Kidney glomerular epithelial cell (primary cell): ENCODE measurements around the gene AGRN.

Source experiments
- DNase-seq: peaks from one replicate; lab custom pipeline; 2025; lab: John Stamatoyannopoulos, UW

AGRN gene

GRCh38 chr1:1038694-1039093 lies 18.8 kb downstream of the AGRN start:
- DNase-seq, result no peak

DNA sequence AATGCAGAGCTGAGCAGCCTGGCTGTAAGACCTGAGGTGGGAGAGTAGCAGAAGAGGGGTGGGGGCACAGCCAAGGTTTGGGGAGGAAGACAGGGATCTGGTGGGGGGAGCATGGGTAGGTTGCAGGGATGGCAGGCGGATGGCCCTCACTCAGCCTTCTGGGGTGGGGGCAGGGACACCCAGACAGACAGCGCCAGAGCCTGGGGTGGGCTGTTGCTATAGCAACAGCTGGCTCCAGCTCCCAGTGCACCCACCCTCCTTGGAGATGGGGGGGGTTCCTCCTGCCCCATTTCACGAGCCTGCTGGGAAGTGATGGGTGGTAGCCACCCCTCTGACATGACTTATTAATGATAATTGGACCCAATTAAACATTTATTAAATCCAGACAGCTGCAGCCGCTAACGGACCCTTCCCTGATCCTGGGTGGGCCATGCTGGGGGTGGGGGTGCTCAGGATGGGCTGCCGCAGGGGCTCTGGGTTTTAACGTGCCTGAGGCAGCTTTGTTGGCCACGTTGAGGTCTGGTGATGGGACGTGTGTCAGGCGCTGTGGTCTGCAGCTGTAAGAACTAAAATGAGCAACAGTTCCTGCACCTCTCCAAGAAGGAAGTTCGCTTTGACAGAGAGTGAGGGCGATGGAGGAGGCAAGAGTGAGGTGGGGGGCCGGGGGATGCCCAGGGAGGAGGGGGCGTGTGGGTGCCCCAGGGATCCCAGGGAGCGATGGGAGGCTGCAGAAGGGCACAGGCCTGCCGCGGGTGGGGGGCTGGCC lies 19.4 kb downstream of the AGRN start:
- DNase-seq, result no peak

DNA sequence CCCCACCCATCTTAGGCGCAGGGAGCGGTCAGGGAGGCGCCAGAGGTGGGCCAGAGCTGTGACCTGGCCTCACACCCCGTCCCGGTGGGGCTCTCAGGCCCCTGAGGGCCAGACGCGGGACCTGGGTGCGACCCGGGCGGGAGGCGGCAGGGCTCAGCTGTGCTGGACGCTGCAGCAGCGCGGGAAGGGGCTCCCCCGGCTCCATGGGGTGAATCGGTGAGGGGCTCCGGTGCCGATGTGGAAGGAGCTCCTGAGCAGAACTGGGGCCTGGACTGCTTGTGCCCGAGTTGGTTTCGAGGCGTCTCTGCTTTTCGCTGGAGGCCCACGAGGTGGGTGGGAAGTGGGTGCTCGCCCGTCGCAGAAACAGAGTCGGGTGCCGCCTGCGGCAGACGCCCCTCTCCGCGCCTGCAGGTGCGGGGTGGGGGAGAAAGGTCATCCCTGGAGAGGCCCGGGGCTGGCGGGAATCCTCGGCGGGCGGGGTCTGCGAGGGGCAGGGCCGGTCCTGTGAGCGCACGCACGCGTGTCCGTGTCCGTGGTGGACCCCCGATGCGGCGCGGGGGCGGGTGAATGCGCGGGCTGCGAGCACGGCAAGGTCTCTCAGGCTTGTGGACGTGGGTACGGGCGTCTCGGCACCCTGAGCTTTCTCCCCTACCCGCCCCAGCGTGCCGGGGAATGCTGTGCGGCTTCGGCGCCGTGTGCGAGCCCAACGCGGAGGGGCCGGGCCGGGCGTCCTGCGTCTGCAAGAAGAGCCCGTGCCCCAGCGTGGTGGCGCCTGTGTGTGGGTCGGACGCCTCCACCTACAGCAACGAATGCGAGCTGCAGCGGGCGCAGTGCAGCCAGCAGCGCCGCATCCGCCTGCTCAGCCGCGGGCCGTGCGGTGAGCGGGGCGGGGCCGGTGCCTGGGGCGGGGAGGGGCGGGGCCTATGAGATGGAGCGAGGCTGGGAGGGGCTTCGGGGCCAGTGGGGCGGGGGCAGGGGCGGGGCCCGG lies 20.4 kb downstream of the AGRN start:
- DNase-seq, result peak; percentile 53

DNA sequence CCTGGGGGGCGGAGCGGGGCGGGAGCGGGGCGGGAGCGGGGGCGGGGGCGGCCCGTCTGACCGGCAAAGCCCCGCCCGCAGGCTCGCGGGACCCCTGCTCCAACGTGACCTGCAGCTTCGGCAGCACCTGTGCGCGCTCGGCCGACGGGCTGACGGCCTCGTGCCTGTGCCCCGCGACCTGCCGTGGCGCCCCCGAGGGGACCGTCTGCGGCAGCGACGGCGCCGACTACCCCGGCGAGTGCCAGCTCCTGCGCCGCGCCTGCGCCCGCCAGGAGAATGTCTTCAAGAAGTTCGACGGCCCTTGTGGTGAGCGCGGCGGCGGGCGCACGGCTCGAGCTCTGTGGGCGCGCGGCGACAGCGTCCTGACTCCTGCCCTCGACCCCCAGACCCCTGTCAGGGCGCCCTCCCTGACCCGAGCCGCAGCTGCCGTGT lies 21.2 kb downstream of the AGRN start:
- DNase-seq, result no peak

GRCh38 chr1:1041873-1042272 lies 22.0 kb downstream of the AGRN start:
- DNase-seq, result no peak

GRCh38 chr1:1042835-1043234 lies 22.9 kb downstream of the AGRN start:
- no peak for DNase-seq

- no peak for DNase-seq
These were observed 23.5 kb downstream of the AGRN start for GRCh38 chr1:1043411-1043810.

DNA sequence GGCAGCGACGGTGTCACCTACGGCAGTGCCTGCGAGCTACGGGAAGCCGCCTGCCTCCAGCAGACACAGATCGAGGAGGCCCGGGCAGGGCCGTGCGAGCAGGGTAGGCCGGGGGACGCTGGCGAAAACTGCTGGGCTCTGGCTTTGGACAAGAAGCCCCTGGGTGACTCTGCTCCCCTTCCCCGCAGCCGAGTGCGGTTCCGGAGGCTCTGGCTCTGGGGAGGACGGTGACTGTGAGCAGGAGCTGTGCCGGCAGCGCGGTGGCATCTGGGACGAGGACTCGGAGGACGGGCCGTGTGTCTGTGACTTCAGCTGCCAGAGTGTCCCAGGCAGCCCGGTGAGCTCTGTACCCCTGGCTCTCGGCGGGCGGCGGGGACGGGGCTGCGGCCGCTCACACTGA lies 24.0 kb downstream of the AGRN start:
- no peak for DNase-seq

- DNase-seq, result no peak
These were observed 24.6 kb downstream of the AGRN start for GRCh38 chr1:1044455-1045078.

GRCh38 chr1:1045129-1045528 lies 25.2 kb downstream of the AGRN start:
- no peak for DNase-seq

DNA sequence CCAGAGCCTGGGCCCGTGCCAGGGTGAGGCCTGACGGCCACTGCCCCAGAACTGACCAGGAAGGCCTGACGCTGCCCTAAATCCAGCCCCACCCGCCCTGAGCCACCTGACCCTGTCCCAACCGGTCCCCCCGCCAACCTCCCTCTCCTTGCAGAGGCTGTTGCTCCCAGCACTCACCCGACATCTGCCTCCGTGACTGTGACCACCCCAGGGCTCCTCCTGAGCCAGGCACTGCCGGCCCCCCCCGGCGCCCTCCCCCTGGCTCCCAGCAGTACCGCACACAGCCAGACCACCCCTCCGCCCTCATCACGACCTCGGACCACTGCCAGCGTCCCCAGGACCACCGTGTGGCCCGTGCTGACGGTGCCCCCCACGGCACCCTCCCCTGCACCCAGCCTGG lies 26.3 kb downstream of the AGRN start:
- DNase-seq, result no peak

- DNase-seq, result no peak
These were observed 26.8 kb downstream of the AGRN start for GRCh38 chr1:1046767-1047166.

DNA sequence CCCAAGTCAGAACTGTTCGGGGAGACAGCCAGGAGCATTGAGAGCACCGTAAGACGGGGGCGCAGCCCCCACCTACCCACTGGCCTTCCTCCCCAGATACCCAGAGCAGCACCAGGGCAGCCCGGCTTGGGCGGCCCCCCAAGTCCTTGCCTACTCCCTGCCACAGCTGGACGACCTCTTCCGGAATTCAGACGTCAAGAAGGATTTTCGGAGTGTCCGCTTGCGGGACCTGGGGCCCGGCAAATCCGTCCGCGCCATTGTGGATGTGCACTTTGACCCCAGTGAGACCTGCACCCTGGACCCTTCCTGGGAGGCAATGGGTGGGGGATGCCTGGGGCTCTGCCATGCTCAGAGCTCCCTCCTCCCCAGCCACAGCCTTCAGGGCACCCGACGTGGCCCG lies 27.5 kb downstream of the AGRN start:
- DNase-seq, result no peak

DNA sequence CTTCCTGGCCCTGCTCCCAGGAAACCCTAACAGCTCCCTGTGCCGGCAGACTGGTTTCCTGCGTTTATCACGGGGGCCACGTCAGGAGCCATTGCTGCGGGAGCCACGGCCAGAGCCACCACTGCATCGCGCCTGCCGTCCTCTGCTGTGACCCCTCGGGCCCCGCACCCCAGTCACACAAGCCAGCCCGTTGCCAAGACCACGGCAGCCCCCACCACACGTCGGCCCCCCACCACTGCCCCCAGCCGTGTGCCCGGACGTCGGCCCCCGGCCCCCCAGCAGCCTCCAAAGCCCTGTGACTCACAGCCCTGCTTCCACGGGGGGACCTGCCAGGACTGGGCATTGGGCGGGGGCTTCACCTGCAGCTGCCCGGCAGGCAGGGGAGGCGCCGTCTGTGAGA lies 28.0 kb downstream of the AGRN start:
- DNase-seq, result no peak

DNA sequence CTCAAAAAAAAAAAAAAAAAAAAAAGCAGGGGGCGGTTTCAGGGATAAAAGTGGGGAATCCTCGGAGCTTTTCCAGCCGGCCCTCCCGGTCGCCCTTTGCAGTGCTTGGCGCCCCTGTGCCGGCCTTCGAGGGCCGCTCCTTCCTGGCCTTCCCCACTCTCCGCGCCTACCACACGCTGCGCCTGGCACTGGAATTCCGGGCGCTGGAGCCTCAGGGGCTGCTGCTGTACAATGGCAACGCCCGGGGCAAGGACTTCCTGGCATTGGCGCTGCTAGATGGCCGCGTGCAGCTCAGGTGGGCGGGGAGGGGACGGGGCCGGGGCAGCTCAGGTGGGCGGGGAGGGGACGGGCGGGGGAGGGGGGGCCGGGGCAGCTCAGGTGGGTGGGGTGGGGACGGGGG lies 28.8 kb downstream of the AGRN start:
- no peak for DNase-seq

GRCh38 chr1:1049318-1050165 lies 29.6 kb downstream of the AGRN start:
- DNase-seq, result no peak

DNA sequence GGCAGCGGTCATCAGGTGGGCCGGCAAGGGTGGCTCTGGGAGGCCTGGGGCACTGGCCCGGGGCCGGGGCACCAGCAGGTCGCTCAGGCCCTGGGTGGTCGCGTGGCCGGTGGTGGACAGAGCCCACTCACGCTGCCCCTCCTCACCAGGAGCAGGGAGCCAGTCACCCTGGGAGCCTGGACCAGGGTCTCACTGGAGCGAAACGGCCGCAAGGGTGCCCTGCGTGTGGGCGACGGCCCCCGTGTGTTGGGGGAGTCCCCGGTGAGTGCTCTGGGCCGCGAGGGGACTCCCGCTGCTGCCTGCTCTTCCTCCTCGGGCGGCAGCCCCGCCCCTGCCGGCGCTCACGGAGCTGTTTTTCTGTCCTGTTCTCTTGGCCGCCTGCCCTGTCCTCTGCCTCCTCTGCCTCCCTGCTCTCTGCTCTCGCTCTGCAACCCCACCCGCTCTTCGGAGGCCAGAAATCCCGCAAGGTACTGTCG lies 30.7 kb downstream of the AGRN start:
- no peak for DNase-seq

DNA sequence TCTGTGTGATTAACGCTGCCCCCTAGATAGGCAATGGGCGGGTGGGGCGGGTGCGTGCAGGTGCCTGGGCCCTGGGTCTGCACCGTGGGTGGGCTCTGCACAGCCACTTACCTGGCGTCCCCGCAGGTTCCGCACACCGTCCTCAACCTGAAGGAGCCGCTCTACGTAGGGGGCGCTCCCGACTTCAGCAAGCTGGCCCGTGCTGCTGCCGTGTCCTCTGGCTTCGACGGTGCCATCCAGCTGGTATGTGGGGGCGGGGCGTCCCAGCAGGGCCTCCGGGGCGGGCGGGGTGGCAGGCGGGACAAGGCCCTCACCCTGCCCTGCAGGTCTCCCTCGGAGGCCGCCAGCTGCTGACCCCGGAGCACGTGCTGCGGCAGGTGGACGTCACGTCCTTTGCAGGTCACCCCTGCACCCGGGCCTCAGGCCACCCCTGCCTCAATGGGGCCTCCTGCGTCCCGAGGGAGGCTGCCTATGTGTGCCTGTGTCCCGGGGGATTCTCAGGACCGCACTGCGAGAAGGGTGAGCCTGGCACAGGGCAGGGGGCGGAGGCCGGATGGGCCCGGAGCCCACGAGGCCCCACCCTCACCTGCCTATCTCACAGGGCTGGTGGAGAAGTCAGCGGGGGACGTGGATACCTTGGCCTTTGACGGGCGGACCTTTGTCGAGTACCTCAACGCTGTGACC lies 31.3 kb downstream of the AGRN start:
- DNase-seq, result no peak

GRCh38 chr1:1052003-1052840 lies 32.3 kb downstream of the AGRN start:
- no peak for DNase-seq

DNA sequence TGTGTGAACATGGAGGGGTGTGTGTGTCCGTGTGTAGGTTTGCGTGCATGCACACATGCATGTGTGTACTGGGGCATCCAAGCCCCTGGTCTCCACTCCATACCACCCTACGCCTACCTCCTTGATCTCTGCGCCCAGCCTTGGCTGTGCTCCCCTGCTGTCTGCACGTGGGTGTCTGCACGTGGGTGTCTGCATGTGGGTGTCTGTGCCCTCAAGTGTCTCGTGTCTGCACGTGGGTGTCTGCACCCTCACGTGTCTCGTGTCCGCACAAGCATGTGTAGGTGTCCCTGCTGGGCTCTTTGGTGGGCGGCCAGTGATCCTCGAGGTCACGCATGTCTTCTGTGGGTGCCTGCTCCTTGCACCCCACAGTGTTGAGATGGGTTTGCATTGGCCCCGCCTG lies 33.1 kb downstream of the AGRN start:
- no peak for DNase-seq
